WTC11 (cell line): Measurements from ENCODE around the gene LMBR1.

Experiments
- CREM ChIP-seq: sonication (generic); formaldehyde crosslinking; IDR thresholded peaks from 2 replicates; pipeline ENCODE4 v1.8.1; 2022; ENCODE audit warnings: mild to moderate bottlenecking, missing genetic modification reagents, moderate library complexity
- CTCF ChIP-seq: fragments of 200-600 bp; IDR thresholded peaks from 2 replicates; pipeline ENCODE4 v1.8.0; 2022; ENCODE audit warnings: antibody characterized with exemption
- E2F1 ChIP-seq: sonication (generic); formaldehyde crosslinking; IDR thresholded peaks from 2 replicates; pipeline ENCODE4 v1.8.0; 2022; ENCODE audit warnings: mild to moderate bottlenecking, missing genetic modification reagents
- E2F4 ChIP-seq: sonication (generic); formaldehyde crosslinking; IDR thresholded peaks from 2 replicates; pipeline ENCODE4 v1.8.1; 2022; ENCODE audit warnings: low read depth, mild to moderate bottlenecking, moderate library complexity, missing genetic modification reagents, borderline replicate concordance
- HMGXB4 ChIP-seq: sonication (generic); formaldehyde crosslinking; IDR thresholded peaks from 2 replicates; pipeline ENCODE4 v1.8.1; 2023; ENCODE audit warnings: mild to moderate bottlenecking, moderate library complexity, missing genetic modification reagents
- MAX ChIP-seq: sonication (generic); formaldehyde crosslinking; IDR thresholded peaks from 2 replicates; pipeline ENCODE4 v1.8.0; 2022; ENCODE audit warnings: mild to moderate bottlenecking, missing genetic modification reagents
- NFE2L1 ChIP-seq: sonication (generic); formaldehyde crosslinking; IDR thresholded peaks from 2 replicates; pipeline ENCODE4 v1.8.1; 2023; ENCODE audit warnings: missing genetic modification reagents
- PRRX2 ChIP-seq: fragments of 250-450 bp; sonication (Bioruptor Pico); IDR thresholded peaks from 2 replicates; pipeline ENCODE4 v1.8.0; 2021; ENCODE audit warnings: mild to moderate bottlenecking
- SP1 ChIP-seq: sonication (generic); formaldehyde crosslinking; conservative IDR thresholded peaks from 2 replicates; pipeline ENCODE4 v1.8.1; 2022; ENCODE audit warnings: missing genetic modification reagents
- TEAD4 ChIP-seq: sonication (generic); formaldehyde crosslinking; IDR thresholded peaks from 2 replicates; pipeline ENCODE4 v1.8.0; 2022; ENCODE audit warnings: mild to moderate bottlenecking, missing genetic modification reagents
- TP53 ChIP-seq: sonication (generic); formaldehyde crosslinking; IDR thresholded peaks from 2 replicates; pipeline ENCODE4 v1.8.1; 2023; ENCODE audit warnings: mild to moderate bottlenecking, missing genetic modification reagents
- ZBTB21 ChIP-seq: sonication (generic); formaldehyde crosslinking; IDR thresholded peaks from 2 replicates; pipeline ENCODE4 v1.8.1; 2023; ENCODE audit warnings: mild to moderate bottlenecking, missing genetic modification reagents, borderline replicate concordance

- TF ChIP-seq CTCF (no peak), E2F4 (CRISPR knock-in tag) (no peak), PRRX2 (no peak), TEAD4 (CRISPR knock-in tag) (no peak), E2F1 (no peak), SP1 (no peak), TP53 (no peak), HMGXB4 (no peak), ZBTB21 (CRISPR knock-in tag) (no peak), NFE2L1 (CRISPR knock-in tag) (no peak), CREM (CRISPR knock-in tag) (no peak), MAX (no peak)
Observed at GRCh38 chr7:156848979-156849378, 44.0 kb downstream of the LMBR1 start.
